GM18526 (cell line): ENCODE data around the gene GDA.

ENCODE experiments used
- POLR2A ChIP-seq: IDR thresholded peaks from 3 replicates; pipeline ENCODE4 v1.6.1; 2011; ENCODE audit not compliant: insufficient read length; ENCODE audit errors: extremely low read depth

Gene GDA

DNA sequence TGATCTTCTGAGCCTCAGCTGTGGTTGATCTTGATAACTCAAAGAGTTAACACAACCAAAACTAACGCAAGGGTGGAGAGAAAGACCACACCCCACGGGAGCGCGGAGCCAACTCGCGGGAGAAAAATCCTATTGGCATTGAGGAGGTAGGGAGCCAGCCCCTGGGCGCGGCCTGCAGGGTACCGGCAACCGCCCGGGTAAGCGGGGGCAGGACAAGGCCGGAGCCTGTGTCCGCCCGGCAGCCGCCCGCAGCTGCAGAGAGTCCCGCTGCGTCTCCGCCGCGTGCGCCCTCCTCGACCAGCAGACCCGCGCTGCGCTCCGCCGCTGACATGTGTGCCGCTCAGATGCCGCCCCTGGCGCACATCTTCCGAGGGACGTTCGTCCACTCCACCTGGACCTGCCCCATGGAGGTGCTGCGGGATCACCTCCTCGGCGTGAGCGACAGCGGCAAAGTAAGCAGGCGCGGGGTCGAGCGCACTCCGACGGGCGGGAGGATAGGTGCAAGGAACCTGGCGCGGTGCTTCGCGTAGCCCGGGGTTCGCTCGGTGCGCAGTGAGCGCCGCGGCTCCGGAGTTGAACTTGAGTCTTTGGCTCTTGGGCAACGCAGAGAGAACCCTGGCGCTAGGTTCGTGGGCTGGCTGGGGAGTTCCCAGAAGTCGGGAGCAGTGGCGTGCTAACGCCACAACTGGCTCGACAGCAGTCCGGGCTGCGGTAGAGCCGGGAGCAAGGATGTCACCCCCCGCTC lies at the start of gene GDA:
GDA (plus strand) TSS at position 210 of the 745 bp plus-strand sequence; CDS start at position 330, 120 bp downstream.
- TF ChIP-seq POLR2A, result no peak

DNA sequence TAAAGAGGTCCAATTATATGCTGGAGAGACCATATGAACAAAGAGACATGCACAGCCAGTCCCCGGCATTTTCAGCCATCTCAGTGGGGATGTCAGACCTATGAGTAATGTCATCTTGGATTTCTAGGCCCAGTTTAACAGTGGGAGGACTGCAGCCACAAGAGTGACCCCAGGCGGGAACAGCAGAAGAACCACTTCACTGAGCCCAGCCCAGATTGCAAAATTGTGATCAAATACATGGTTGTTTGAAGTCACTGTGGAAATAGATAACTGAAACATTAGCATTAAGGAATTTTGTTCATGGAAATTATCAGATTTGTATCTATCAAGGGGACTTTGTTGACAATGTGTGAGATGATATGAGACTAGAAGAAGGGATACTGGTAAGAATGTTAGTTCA lies 46.7 kb upstream of the GDA start:
- no peak for TF ChIP-seq POLR2A

DNA sequence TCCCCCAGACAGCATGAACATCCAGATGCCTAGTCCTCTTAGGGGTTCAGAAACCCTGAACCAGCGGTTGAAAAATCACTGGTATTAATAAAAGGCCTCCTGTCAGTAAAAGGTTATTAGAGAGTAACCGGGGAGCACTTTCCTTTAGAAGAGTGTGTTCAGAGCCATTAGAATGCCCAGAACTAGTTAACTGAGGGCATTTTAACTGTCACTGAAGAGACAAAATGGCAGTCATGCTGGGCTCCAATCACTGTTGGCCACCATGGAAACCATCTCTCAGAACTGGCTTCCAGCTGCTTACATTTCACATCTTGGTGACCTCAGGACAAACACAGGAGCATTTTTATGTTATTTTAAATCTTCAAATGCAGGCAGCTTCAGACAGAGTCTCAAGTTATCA lies 36.2 kb upstream of the GDA start:
- TF ChIP-seq POLR2A, result no peak

DNA sequence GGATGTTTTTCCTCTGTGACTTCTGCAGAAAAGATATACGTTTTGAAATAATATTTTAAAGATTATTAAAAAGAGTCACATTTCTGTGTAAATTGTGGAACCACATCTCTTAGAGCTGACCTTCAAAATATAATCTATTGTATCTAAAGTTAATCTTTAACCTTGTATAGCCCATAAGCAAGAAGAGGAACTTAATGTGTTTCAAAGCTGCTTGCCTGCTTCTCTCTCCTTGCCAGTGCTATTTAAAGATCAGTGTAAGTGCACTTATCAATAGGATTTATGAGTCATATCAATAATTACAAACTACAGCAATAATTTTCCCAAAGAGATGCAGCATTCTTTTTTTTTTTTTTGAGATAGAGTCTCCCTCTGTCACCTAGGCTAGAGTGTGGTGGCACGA lies 29.4 kb upstream of the GDA start:
- TF ChIP-seq POLR2A, result no peak

DNA sequence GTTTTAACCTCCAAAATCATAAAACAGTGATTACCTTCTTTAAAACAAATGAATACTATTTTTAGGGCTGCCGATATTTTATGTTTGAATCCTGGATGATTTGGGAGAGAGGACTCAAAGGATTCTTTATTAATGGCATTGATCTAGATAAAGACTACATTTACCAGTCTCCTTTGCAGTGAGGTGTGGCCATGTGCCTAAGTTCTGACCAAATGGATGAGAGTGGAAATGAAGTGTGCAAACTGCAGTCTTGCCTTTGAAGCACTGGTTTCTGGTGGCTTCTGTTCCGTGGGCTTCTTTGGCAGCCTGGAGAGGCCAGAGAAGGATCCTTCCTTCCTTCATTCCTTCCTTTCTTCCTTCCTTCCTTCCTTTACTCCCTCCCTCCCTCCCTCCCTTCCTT lies 24.3 kb upstream of the GDA start:
- TF ChIP-seq POLR2A, result no peak

DNA sequence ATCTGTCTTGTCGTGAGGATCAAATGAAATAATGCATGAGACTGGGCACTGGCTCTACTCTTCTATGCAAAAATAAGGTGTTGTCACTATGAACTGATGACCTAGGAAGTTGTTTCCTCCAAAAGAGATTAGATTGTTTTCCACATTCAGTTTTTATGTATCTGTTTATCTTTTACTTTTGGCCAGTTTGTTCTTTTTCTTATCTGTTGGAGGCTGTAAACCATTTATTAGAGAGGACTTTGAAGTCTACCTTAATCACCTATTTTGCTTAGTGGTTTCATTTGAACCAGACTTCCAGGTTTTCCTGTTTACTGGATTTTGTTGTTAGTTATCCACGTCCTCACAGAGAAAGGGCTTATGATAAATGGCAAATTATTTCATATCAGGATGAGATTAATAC lies 21.5 kb upstream of the GDA start:
- TF ChIP-seq POLR2A, result no peak

DNA sequence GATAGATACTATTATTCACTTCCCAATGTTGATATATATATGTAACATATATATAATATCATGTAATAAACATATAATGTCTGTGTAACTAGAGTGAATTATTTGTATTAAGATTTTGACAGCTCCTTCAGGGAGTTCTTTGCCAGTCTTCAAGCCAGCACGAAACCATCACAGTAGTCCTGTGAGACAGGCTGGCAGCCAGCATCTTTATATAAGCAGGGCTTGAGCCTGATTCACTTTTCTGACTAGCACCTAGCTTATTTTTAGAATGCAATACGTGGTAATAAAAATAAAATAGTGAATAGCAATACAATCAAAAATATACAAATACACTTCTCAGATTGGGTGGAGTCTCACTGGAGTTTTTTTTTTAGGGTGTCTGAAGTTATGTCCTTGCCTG lies 20.7 kb upstream of the GDA start:
- no peak for TF ChIP-seq POLR2A

DNA sequence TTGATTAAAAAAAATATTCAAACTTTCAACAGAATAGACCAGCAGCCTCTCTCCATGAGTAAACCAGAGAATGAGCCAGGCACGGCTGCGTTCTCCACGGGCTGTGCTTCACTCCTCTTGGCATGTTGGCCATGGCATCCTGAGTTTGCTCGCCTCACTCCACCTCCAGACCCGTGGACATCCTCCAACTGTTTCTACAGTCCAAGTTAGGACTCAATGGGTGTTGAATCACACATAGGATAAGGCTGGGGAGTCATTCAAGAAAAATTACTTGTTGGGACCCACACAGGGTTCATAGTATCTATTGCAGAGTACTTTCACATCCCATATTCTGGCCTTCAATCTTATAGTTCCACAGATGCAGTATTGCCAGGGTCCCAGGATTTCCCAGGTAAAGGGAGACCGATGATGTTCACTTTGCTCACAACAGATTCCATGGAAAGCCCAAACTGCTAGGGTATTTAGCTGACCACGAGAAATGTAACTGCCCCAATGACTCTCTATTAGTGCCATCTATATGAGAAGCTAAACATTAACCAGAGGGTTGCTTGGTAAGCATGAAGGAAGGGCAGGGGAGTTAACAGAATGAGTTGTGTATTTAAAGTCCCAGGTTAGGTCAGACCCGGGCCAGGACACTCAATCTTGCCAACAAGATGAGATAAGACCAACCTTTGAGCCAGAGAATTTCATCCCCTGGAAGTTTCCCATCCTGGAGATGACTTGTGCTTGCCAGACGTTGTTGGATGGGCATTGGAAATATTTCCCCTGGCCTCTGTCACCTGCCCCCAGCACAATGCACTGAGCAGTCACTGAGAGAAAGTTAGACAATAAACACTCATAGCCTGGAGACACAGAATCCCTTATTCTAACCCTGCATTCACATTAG lies 19.7 kb upstream of the GDA start:
- TF ChIP-seq POLR2A, result no peak

DNA sequence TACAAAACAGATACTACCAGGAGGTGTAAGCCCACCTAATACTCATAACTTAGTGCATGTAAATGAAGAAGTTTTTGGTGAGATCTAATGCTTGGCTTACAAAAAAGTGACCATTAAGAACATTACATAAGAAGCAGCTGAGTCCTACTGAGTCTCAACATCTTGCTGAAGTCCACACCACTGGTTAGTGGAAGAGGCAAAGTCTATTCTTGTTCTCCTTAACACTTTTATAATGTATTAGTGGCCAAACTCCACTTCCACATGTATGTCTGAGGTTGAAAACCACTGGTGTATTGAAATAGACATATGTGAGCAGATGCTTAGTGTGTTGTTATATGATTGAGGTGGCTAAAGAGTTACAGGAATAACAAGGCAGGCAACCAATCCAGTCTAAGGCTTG lies 18.9 kb upstream of the GDA start:
- no peak for TF ChIP-seq POLR2A

DNA sequence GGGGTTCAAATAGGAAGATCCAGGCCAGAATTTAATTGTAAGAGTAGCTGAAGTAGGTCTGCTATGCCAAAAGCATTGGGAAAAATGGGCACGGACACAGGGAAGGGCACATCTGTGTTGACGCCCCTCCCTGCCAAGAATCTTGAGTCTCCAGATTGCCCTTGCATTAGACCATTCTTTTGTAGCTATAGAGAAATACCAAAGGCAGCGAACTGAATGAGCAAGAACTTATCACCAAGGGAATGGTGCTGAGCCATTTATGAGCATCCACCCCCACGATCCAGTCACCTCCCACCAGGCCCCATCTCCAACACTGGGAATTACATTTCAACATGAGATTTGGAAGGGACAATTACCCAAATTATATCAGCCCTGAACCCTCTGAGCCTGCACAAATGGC lies 18.0 kb upstream of the GDA start:
- TF ChIP-seq POLR2A, result no peak

DNA sequence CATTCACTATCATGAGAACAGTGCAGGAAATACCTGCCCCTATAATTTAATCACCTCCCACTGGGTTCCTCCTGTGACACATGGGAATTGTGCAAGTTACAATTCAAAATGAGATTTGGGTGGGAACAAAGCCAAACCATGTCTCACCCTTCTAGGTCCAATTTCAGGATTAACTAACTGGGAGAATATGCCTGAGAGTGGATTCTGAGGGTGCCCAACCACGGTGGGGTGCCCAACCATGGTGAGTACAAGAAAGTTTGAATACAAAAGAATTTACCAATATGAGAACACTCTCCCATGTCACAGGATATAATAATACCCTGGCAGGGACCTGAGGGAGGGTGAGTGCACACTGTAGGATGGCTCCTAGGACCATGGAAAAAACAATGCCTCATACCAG lies 17.2 kb upstream of the GDA start:
- no peak for TF ChIP-seq POLR2A

DNA sequence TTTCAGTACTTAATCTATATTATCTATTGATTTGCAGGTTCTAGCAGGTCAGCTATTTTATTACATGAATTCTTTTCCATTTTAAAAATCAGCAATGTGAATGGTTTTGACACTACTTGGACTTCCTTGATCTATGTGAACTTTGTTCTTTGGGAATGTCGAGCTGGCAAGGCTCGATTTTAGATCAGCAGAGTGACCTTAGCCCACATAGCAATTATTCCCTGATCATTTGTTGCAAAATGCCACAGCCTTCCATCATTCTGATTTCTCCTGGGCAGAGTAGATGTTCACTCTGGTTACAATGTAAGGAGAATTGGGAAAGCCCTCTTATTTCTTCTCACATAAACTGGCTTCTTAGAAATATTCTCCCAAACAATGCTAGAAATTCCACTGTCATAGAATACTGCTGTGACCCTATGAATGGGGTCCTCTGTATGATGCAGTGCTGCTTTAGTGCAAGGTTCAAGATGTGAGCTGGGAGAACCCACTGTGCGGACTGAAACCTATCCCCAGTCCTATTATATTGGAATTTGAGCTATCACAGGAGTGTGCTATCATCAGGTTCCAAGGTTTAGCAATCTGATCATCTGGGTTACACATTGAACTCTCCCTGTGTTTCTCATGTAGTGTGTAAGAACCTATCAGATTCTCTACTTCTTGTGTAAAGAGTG lies 15.7 kb upstream of the GDA start:
- TF ChIP-seq POLR2A, result no peak

DNA sequence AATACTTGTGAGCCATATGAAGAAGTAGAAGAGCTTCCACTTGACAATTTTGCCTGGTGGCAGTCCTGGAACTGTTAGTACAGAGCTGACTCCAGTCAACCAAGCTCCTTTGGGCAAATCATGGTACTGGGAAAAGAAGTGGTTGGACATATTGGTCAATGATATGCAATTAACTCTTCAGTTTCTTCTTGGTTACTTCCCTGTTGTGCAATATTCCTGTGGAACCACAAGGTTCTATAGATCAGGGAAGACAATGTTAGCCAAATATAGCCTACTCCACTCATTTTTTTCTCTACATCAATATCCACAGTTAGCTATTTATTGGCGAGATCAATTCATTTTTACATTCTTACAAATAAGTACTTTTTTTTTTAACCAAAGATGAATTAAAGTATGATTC lies 14.4 kb upstream of the GDA start:
- TF ChIP-seq POLR2A, result no peak

DNA sequence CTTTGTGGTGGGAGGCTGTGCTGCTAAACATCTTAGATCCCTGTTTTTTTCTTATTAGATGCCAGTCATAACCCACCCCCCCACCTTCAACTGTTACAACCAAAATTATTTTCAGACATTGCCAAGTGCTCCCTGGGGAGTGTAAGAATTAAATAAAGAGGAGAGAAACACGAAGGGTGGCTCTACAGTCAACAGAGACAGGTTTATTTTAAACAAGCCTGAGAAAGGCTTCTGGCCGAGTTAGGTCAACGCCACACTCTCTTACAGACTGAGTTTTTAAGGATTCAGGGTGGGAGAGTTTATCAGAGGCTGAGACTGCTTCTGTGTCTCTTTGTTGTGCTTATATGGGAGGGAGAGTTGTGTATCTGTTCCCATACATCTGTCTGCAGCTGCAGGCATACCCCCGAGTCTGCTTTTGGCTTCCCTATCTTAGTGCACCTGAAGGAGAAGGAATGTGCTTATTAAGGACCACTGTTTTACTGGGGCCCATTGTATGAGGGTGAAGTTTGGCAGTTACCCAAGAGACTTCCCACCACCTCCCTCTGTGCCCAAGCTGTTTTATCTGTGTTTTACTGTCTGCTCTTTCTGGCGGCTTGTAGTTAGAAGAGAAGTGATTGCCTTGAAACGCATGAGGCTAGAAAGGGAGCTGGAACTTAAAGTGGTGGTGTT lies 11.4 kb upstream of the GDA start:
- TF ChIP-seq POLR2A, result no peak

DNA sequence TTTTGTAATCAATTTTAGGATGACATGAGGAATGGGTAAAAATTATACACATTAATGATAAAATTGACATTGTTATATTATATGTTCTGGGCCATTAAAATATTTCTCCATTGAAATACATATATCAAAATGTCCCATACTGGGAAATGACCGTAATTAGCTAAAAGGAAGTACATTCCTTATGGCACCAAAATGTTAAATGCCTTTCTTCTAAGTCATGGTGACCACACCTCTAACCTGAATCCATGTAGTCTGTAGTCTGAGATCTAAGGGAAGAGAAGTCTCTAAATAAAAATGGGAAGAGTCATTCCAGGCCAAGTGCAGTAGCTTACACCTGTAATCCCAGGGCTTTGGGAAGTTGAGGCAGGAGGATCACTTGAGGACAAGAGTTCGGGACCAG lies 10.0 kb upstream of the GDA start:
- TF ChIP-seq POLR2A, result no peak
